Measurements from ENCODE around the gene NOA1. TPM values are rescaled to one million over a fixed set of nuclear protein-coding genes. Genes with fewer than 3 reads are reported as not detected.

Gene NOA1
- polyA plus RNA-seq, 1 donor from 2014 or later: 17.1 TPM

DNA sequence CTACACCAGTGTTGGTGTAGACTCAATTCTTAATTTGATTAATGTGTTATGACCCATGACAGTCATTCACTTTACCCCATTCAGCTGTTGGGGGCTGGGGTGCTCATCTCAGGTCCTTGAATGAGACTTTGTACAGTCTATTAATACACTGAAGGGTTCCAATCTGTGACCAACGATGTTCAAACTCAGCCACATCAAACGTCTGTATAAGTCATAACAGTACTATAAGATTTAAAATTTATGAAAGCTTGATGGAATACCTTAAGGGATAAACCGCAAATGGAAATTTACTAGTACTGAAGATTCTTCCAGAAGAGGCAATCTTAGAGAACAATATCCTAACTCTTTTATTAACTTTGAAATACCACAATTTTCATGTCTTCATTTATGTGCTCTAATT lies 36.0 kb downstream of the NOA1 start:
- H4K20me1 ChIP-seq (ENCODE audit: insufficient read depth): no peaks in the 10 kb centered on the region
- H3F3A ChIP-seq (ENCODE audit: insufficient read depth, low read length, poor library complexity, severe bottlenecking): no peaks in the 10 kb centered on the region
- H3K9ac ChIP-seq (ENCODE audit: low read length): no peak overlapping the region
- no peak overlapping the region for H3K4me2 ChIP-seq (ENCODE audit: low read length)
- H3K79me2 ChIP-seq (replicated peaks; ENCODE audit: insufficient read depth, low read length): no peaks in the 10 kb centered on the region
- H3K4me3 ChIP-seq (ENCODE audit: low read length): no peak overlapping the region
- no peaks in the 10 kb centered on the region for H3K36me3 ChIP-seq (ENCODE audit: insufficient read depth, low read length)
- no peaks in the 10 kb centered on the region for H3K9me3 ChIP-seq (ENCODE audit: low read length)
- H2AFZ ChIP-seq (ENCODE audit: low read depth, low read length): no peak overlapping the region
- H3K27me3 ChIP-seq (ENCODE audit: insufficient read depth, low read depth, low read length): no peaks in the 10 kb centered on the region
- H3K9me2 ChIP-seq (ENCODE audit: insufficient read depth, low read length): no peaks in the 10 kb centered on the region
- no peak for TF ChIP-seq TAF1 (IDR thresholded peaks at IDR 0.05; ENCODE audit: low read depth)
- no peak for TF ChIP-seq MXI1 (conservative IDR thresholded peaks at IDR 0.05; ENCODE audit: poor library complexity, severe bottlenecking)
- no peak for TF ChIP-seq RAD21 (conservative IDR thresholded peaks at IDR 0.05)
- TF ChIP-seq POLR2AphosphoS5 (IDR thresholded peaks at IDR 0.05): no peak
- TF ChIP-seq EP300 (conservative IDR thresholded peaks at IDR 0.05; ENCODE audit: poor library complexity, severe bottlenecking): no peak
- no peak for TF ChIP-seq EZH2 (IDR thresholded peaks at IDR 0.05; ENCODE audit: borderline replicate concordance, insufficient read depth, low read length, poor library complexity, severe bottlenecking)
- no peak for TF ChIP-seq SMC3 (conservative IDR thresholded peaks at IDR 0.05; ENCODE audit: poor library complexity)
- TF ChIP-seq, protein P1, sequence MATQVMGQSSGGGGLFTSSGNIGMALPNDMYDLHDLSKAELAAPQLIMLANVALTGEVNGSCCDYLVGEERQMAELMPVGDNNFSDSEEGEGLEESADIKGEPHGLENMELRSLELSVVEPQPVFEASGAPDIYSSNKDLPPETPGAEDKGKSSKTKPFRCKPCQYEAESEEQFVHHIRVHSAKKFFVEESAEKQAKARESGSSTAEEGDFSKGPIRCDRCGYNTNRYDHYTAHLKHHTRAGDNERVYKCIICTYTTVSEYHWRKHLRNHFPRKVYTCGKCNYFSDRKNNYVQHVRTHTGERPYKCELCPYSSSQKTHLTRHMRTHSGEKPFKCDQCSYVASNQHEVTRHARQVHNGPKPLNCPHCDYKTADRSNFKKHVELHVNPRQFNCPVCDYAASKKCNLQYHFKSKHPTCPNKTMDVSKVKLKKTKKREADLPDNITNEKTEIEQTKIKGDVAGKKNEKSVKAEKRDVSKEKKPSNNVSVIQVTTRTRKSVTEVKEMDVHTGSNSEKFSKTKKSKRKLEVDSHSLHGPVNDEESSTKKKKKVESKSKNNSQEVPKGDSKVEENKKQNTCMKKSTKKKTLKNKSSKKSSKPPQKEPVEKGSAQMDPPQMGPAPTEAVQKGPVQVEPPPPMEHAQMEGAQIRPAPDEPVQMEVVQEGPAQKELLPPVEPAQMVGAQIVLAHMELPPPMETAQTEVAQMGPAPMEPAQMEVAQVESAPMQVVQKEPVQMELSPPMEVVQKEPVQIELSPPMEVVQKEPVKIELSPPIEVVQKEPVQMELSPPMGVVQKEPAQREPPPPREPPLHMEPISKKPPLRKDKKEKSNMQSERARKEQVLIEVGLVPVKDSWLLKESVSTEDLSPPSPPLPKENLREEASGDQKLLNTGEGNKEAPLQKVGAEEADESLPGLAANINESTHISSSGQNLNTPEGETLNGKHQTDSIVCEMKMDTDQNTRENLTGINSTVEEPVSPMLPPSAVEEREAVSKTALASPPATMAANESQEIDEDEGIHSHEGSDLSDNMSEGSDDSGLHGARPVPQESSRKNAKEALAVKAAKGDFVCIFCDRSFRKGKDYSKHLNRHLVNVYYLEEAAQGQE (IDR thresholded peaks at IDR 0.05; ENCODE audit: borderline replicate concordance): no peak
- TF ChIP-seq, protein P2, sequence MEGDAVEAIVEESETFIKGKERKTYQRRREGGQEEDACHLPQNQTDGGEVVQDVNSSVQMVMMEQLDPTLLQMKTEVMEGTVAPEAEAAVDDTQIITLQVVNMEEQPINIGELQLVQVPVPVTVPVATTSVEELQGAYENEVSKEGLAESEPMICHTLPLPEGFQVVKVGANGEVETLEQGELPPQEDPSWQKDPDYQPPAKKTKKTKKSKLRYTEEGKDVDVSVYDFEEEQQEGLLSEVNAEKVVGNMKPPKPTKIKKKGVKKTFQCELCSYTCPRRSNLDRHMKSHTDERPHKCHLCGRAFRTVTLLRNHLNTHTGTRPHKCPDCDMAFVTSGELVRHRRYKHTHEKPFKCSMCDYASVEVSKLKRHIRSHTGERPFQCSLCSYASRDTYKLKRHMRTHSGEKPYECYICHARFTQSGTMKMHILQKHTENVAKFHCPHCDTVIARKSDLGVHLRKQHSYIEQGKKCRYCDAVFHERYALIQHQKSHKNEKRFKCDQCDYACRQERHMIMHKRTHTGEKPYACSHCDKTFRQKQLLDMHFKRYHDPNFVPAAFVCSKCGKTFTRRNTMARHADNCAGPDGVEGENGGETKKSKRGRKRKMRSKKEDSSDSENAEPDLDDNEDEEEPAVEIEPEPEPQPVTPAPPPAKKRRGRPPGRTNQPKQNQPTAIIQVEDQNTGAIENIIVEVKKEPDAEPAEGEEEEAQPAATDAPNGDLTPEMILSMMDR (IDR thresholded peaks at IDR 0.05; ENCODE audit: poor library complexity, severe bottlenecking): no peak
- no peak overlapping the region for H3K27ac ChIP-seq (ENCODE audit: low read length)

DNA sequence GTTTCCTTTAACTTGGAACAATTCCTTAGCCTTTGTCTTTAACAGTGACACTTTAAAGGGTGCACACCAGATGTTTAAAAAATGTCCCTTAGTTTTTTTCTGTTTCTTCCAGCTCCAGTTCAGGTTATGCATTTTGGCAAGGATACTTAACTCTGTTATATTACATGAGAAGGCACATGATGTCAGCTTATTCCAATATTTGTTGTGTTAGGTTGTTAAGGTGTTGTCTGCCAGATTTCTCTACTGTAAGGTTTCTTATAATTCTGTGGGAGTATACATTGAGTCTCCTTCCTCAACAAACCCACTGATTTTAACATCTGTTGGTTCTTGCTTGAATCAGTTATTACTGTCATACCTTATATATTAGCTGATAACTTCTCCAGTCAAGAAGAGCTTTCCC lies 36.4 kb downstream of the NOA1 start:
- Histone ChIP-seq H3K36me3 (ENCODE audit: insufficient read depth, low read length) (no peaks in the 10 kb centered on the region), H3K9me3 (ENCODE audit: low read length) (no peaks in the 10 kb centered on the region), H3K9ac (ENCODE audit: low read length) (no peak overlapping the region), H3K27me3 (ENCODE audit: insufficient read depth, low read depth, low read length) (no peaks in the 10 kb centered on the region), H3K9me2 (ENCODE audit: insufficient read depth, low read length) (no peaks in the 10 kb centered on the region), H3K4me3 (ENCODE audit: low read length) (no peak overlapping the region), H3F3A (ENCODE audit: insufficient read depth, low read length, poor library complexity, severe bottlenecking) (no peaks in the 10 kb centered on the region), H3K4me2 (ENCODE audit: low read length) (no peak overlapping the region), H3K79me2 (replicated peaks; ENCODE audit: insufficient read depth, low read length) (no peaks in the 10 kb centered on the region), H4K20me1 (ENCODE audit: insufficient read depth) (no peaks in the 10 kb centered on the region), H3K27ac (ENCODE audit: low read length) (no peak overlapping the region), H2AFZ (ENCODE audit: low read depth, low read length) (no peak overlapping the region)
- TF ChIP-seq EZH2 (IDR thresholded peaks at IDR 0.05; ENCODE audit: borderline replicate concordance, insufficient read depth, low read length, poor library complexity, severe bottlenecking) (no peak), EP300 (conservative IDR thresholded peaks at IDR 0.05; ENCODE audit: poor library complexity, severe bottlenecking) (no peak)
- TF ChIP-seq, protein P2 (IDR thresholded peaks at IDR 0.05; ENCODE audit: poor library complexity, severe bottlenecking): no peak
